Occipital lobe (tissue), 3 donors: ENCODE measurements around the gene GJA9. TPM values are rescaled to one million over a fixed set of nuclear protein-coding genes. Genes with fewer than 3 reads are reported as not detected.

Experiments
- DNase-seq: peaks from one replicate; lab custom pipeline; 2025; lab: John Stamatoyannopoulos, UW
- small RNA-seq: library from RNA; depleted of rRNA; stranded (forward); fragments of <200 nt; gene quantifications from one replicate; pipeline ENCODE3, GENCODE V24; 2014
- total RNA-seq: library from RNA; depleted of rRNA; stranded (reverse); fragments of >200 nt; gene quantifications from one replicate; pipeline ENCODE4 v1.2.3, GENCODE V29; 2014

GJA9 gene
- total RNA-seq, 1 donor from 2014 or later, result not detected

DNA sequence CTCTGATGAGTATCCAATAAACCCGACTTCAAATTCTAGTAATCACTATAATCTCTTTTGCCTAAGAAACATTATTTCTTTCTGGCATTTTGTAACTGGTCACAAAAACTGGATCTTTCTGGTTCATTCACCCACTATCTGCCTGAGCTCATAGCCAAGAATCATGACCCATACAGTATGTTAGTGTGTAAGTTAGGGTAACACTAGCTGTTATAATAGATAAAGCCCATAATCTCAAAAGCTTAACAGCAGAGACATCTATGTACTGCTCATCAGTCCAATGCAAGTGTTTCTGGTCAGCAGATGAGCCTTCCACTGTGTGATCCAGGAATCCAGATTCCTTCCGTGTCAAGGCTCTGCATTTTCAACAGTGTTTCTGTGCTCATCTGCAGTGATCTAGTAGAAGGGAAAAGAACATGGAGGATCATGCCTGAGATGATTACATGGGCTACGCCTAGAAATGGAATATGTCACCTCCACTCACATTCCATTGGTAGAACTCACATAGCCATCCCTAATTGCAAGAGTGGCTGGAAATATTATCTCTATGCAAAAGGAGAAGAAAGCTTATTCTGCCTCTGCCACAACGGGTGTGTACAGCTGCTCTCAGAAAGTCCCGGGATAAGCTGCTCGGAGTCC is 49.5 kb downstream of the GJA9 start:
- DNase-seq, result no peak

DNA sequence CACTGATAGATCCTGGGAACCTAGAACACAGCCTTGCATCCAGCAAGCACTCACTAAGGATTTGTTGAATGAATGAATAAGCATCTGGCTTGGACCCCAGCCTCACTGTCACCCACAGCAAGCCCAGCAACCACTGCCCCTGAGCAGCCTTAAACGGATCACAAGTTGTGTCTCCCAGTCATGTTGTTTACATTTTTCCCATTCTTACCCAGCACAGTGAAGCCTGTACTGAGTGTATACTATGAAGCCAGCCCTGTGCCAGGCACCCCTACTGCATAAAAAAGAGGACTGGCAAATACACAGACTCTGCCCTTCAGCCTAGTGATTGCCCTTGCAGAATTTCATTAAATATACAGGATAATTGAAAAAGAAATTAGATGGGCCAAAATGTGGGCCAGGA is 52.0 kb downstream of the GJA9 start:
- DNase-seq, result no peak

DNA sequence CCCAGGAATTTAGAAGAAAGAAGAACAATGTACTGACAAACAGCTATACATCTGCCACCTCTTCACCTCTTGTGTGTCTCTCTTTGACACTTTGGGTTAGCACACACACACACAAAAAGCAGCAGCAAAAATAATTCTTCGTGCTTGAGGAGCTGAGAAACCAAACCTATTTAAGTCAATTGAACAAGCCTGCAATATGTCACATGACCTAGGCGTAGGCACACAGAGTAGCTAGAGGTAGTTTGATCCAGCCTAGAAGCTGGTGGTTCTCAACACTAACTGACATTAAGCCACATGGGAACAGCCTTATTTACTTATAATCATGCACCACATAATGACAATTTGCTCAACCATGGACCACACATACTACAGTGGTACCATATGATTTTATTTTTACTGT is 54.1 kb downstream of the GJA9 start:
- no peak for DNase-seq

DNA sequence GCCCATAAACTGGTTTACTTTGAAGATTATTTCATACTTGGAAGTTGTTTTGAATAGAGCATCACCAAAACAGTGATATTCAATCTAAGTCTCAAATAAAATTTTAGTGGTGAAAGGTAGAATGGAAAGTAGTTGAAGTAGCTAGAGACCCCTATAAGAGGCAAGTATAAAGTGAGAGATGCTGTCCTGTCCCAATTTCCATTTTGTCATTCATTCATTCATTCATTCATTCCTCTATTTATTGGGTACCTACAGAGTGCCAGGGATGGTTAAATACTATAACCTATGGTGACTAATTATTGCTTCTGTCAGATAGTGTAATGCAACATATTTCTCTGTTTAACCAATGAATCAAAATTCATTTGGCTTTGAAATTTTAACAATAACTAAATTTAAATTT is 54.5 kb downstream of the GJA9 start:
- DNase-seq, result no peak

DNA sequence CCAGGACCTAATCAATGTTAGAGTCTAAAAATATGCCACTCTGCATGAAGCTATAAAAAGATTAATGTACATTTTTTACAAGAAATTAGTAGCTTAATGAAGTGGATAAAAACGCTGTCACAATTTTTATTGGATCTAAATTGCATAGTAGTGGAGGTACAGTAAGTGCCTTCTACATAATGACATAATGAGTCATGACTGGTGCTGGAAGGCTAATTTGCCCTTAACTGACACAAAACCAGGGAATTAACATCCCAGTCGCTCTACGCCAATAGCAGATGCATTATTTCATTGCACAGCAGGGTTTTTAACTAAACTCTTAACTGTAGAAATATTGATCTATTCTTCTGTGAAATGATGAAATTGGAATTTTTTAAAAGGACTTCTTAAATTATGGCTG is 55.1 kb downstream of the GJA9 start:
- no peak for DNase-seq

Small RNA genes within 50 kb of the gene (small RNA-seq; reads per million reads assigned to genes)
- gene GJA9-MYCBP, result not detected
- gene RNU6-605P, result not detected

Other genes with a start within 250 kb of the GJA9 start
- 19.0 TPM for gene RRAGC, start 21.8 kb downstream of the GJA9 start, total RNA-seq
- 2.2 TPM for gene MYCBP, start 8.2 kb downstream of the GJA9 start, total RNA-seq
- gene RHBDL2, start 60.2 kb upstream of the GJA9 start, total RNA-seq, result not detected
- gene AKIRIN1, start 109.7 kb upstream of the GJA9 start, total RNA-seq, result 57.2 TPM
- 268 TPM for gene NDUFS5, start 144.8 kb upstream of the GJA9 start, total RNA-seq